GM23338 (cell line): ENCODE measurements around the gene SUPT6H. TPM values are rescaled to one million over a fixed set of nuclear protein-coding genes. Genes with fewer than 3 reads are reported as not detected.
A peak's percentile ranks its signal among the peaks of the same experiment; 100 is the strongest.

Experiments
- ATAC-seq: fragments of 200-7000 bp; cut with Tn5 transposase; 3 replicates; pipeline ENCODE4 v1.9.1; 2020
- DNase-seq: peaks from one replicate; pipeline ENCODE4 v3.0.0-alpha.2; 2015; ENCODE audit warnings: low spot score
- H2AFZ ChIP-seq: fragments of 200-600 bp; sonication (generic); 2 replicates; pipeline ENCODE4 v1.8.0; 2016; ENCODE audit warnings: antibody characterized with exemption, mild to moderate bottlenecking, moderate library complexity
- H3F3A ChIP-seq: fragments of 200-600 bp; sonication (generic); replicated peaks from 2 replicates; pipeline ENCODE4 v1.8.0; 2017; ENCODE audit warnings: antibody characterized with exemption, mixed run types, low read depth
- H3K27ac ChIP-seq: fragments of 200-600 bp; sonication (generic); 2 replicates; pipeline ENCODE4 v1.6.1; 2016; ENCODE audit warnings: low read depth
- H3K27me3 ChIP-seq: fragments of 200-600 bp; sonication (generic); 2 replicates; pipeline ENCODE4 v1.8.0; 2016; ENCODE audit warnings: mild to moderate bottlenecking, mixed run types, moderate library complexity; ENCODE audit not compliant: insufficient read depth
- H3K36me3 ChIP-seq: fragments of 200-600 bp; sonication (generic); 2 replicates; pipeline ENCODE4 v1.8.0; 2016; ENCODE audit warnings: mild to moderate bottlenecking; ENCODE audit not compliant: insufficient read depth
- H3K4me1 ChIP-seq: fragments of 200-600 bp; sonication (generic); 2 replicates; pipeline ENCODE4 v1.8.0; 2016; ENCODE audit warnings: mild to moderate bottlenecking, moderate library complexity; ENCODE audit not compliant: insufficient read depth
- H3K4me2 ChIP-seq: fragments of 200-600 bp; sonication (generic); 2 replicates; pipeline ENCODE4 v1.7.1; 2017; ENCODE audit warnings: mixed run types
- H3K4me3 ChIP-seq: fragments of 200-600 bp; sonication (generic); 2 replicates; pipeline ENCODE4 v1.6.1; 2016; ENCODE audit warnings: mixed run types
- H3K79me2 ChIP-seq: fragments of 200-600 bp; sonication (generic); replicated peaks from 2 replicates; pipeline ENCODE4 v1.8.0; 2017; ENCODE audit warnings: mild to moderate bottlenecking; ENCODE audit not compliant: insufficient read depth
- H3K9me2 ChIP-seq: fragments of 200-600 bp; sonication (generic); 2 replicates; pipeline ENCODE4 v1.8.0; 2017; ENCODE audit not compliant: insufficient read depth
- H4K20me1 ChIP-seq: fragments of 200-600 bp; sonication (generic); replicated peaks from 2 replicates; pipeline ENCODE4 v1.8.0; 2017; ENCODE audit warnings: mild to moderate bottlenecking; ENCODE audit not compliant: insufficient read depth
- H3K27ac Mint-ChIP-seq: 2 replicates; pipeline ENCODE4 v1.8.0; 2020; ENCODE audit warnings: inconsistent platforms, mild to moderate bottlenecking, moderate library complexity, mixed read lengths
- H3K27me3 Mint-ChIP-seq: 3 replicates; pipeline ENCODE4 v1.8.0; 2022; ENCODE audit warnings: low read depth, mild to moderate bottlenecking, moderate library complexity, mixed read lengths, inconsistent platforms; ENCODE audit not compliant: insufficient read depth, poor library complexity
- H3K36me3 Mint-ChIP-seq: 3 replicates; pipeline ENCODE4 v1.8.0; 2021; ENCODE audit warnings: low read depth, mild to moderate bottlenecking, inconsistent platforms, moderate library complexity, mixed read lengths
- H3K4me1 Mint-ChIP-seq: 3 replicates; pipeline ENCODE4 v1.8.0; 2020; ENCODE audit warnings: mild to moderate bottlenecking, inconsistent platforms, mixed read lengths
- H3K4me3 Mint-ChIP-seq: 3 replicates; pipeline ENCODE4 v1.8.0; 2021; ENCODE audit warnings: moderate library complexity, mild to moderate bottlenecking, inconsistent platforms, mixed read lengths
- H3K9me3 Mint-ChIP-seq: 3 replicates; pipeline ENCODE4 v1.8.0; 2020; ENCODE audit warnings: moderate library complexity, mild to moderate bottlenecking, inconsistent platforms, mixed read lengths
- CREB1 ChIP-seq: fragments of 250-450 bp; sonication (Bioruptor Pico); IDR thresholded peaks from 2 replicates; pipeline ENCODE4 v1.5.0; 2020; ENCODE audit warnings: low read depth, mild to moderate bottlenecking, moderate library complexity
- CTCF ChIP-seq, 2 experiments: fragments of 200-600 bp in 1 of 2; sonication (generic) in 1 of 2; conservative IDR thresholded peaks; 2 replicates each; pipeline versions ENCODE4 v1.5.1 to v1.6.1; 2016 to 2017; ENCODE audit warnings: antibody characterized with exemption in 2 of 2, low read depth in 2 of 2, mild to moderate bottlenecking in 2 of 2, moderate library complexity in 1 of 2
- REST ChIP-seq: IDR thresholded peaks from one replicate; pipeline ENCODE4 v1.6.1; 2018; ENCODE audit warnings: antibody characterized with exemption; ENCODE audit not compliant: unreplicated experiment
- STAT1 ChIP-seq: IDR thresholded peaks from one replicate; pipeline ENCODE4 v1.6.1; 2016; ENCODE audit warnings: antibody characterized with exemption; ENCODE audit not compliant: unreplicated experiment
- ZNF462 ChIP-seq: fragments of 250-450 bp; sonication (Bioruptor Pico); IDR thresholded peaks from 2 replicates; pipeline ENCODE4 v1.5.0; 2020; ENCODE audit warnings: mild to moderate bottlenecking, moderate library complexity
- polyA plus RNA-seq: library from polyadenylated mRNA; unstranded; fragments of >200 nt; fragmentation: Nextera tagmentation; extraction: Ambion mirVana; gene quantifications from 2 replicates; pipeline ENCODE4 v1.2.1, GENCODE V29; 2016
- total RNA-seq: library from RNA; depleted of rRNA; stranded (reverse); fragments of >200 nt; shearing (Covaris generic); gene quantifications from 2 replicates; pipeline ENCODE4 v1.2.3, GENCODE V29; 2014

The SUPT6H gene
- total and polyA plus RNA-seq, 2 experiments from 2014 or later: 17.8 to 70.7 TPM

- H3K79me2 ChIP-seq: peaks cover 42% of the 10 kb centered on the region
- no peaks in the 10 kb centered on the region for H3K9me2 ChIP-seq
- H4K20me1 ChIP-seq: peaks cover 18% of the 10 kb centered on the region
- H3K4me1 ChIP-seq: peaks cover 31% of the 10 kb centered on the region
- no peak overlapping the region for H2AFZ ChIP-seq
- H3K27me3 ChIP-seq: no peaks in the 10 kb centered on the region
- peaks cover 50% of the 10 kb centered on the region for H3F3A ChIP-seq
- Mint-ChIP-seq H3K4me3 (peak overlapping the region; percentile 100), H3K9me3 (peaks cover 5% of the 10 kb centered on the region), H3K36me3 (peaks cover 62% of the 10 kb centered on the region), H3K27me3 (peaks cover 32% of the 10 kb centered on the region), H3K27ac (peak overlapping the region; percentile 92), H3K4me1 (peaks cover 49% of the 10 kb centered on the region)
- DNase-seq: peak; percentile 66
- H3K4me2 ChIP-seq: peak overlapping the region; percentile 84
- H3K27ac ChIP-seq: peak overlapping the region; percentile 81
- peaks cover 29% of the 10 kb centered on the region for H3K36me3 ChIP-seq
- H3K4me3 ChIP-seq: peak overlapping the region; percentile 98
- TF ChIP-seq ZNF462 (CRISPR knock-in tag) (no peak), STAT1 (no peak)
- peak; percentile 14 for ATAC-seq
Measured at GRCh38 chr17:28716740-28717577, 55.0 kb downstream of the SUPT6H start.

- Mint-ChIP-seq H3K4me3 (peak within 1 kb of the TSS; percentile 100), H3K27me3 (peaks cover 30% of the 10 kb centered on the region), H3K4me1 (peaks cover 51% of the 10 kb centered on the region), H3K36me3 (peaks cover 65% of the 10 kb centered on the region), H3K27ac (peak within 1 kb of the TSS; percentile 97), H3K9me3 (peaks cover 5% of the 10 kb centered on the region)
- H4K20me1 ChIP-seq: peaks cover 25% of the 10 kb centered on the region
- peak within 1 kb of the TSS; percentile 98 for H3K4me3 ChIP-seq
- DNase-seq: peak; percentile 98
- H3F3A ChIP-seq: peaks cover 53% of the 10 kb centered on the region
- no peaks in the 10 kb centered on the region for H3K9me2 ChIP-seq
- ATAC-seq: peak; percentile 74
- H3K4me1 ChIP-seq: peaks cover 33% of the 10 kb centered on the region
- H3K27me3 ChIP-seq: no peaks in the 10 kb centered on the region
- H3K27ac ChIP-seq: peak within 1 kb of the TSS; percentile 98
- peak within 1 kb of the TSS; percentile 84 for H3K4me2 ChIP-seq
- H3K36me3 ChIP-seq: peaks cover 36% of the 10 kb centered on the region
- no peak within 1 kb of the TSS for H2AFZ ChIP-seq
- H3K79me2 ChIP-seq: peaks cover 50% of the 10 kb centered on the region
- TF ChIP-seq CTCF (conservative IDR thresholded peaks at IDR 0.05; ENCODE audit: low read depth in 2 of 2) (peak; percentile 43 to 66), CREB1 (CRISPR knock-in tag) (peak; percentile 76), REST (no peak)
Measured at GRCh38 chr17:28717578-28718332, 55.8 kb downstream of the SUPT6H start, which contains the start of gene RAB34. Gene RAB34 (minus strand): TSS chr17:28717868. CDS start chr17:28717266, 602 bp downstream.
